GM23248 (cell line): Measurements from ENCODE around the gene ATG10. TPM values are rescaled to one million over a fixed set of nuclear protein-coding genes. Genes with fewer than 3 reads are reported as not detected.
A peak's percentile ranks its signal among the peaks of the same experiment; 100 is the strongest.

Experiments
- DNase-seq: peaks from one replicate; pipeline ENCODE4 v3.0.0-alpha.2; 2015
- H2AFZ ChIP-seq: fragments of 200-600 bp; sonication (generic); 2 replicates; pipeline ENCODE4 v1.6.1; 2016; ENCODE audit warnings: antibody characterized with exemption
- H3F3A ChIP-seq: fragments of 200-600 bp; sonication (generic); 2 replicates; pipeline ENCODE4 v1.6.1; 2016; ENCODE audit warnings: mild to moderate bottlenecking, antibody characterized with exemption, mixed run types; ENCODE audit not compliant: insufficient read depth
- H3K27ac ChIP-seq: fragments of 200-600 bp; sonication (generic); 2 replicates; pipeline ENCODE4 v1.5.1; 2016; ENCODE audit warnings: mild to moderate bottlenecking
- H3K27me3 ChIP-seq: fragments of 200-600 bp; sonication (generic); replicated peaks from 2 replicates; pipeline ENCODE4 v1.6.1; 2016; ENCODE audit warnings: mild to moderate bottlenecking; ENCODE audit not compliant: insufficient read depth
- H3K36me3 ChIP-seq: fragments of 200-600 bp; sonication (generic); 2 replicates; pipeline ENCODE4 v1.6.1; 2016; ENCODE audit warnings: low read depth, mild to moderate bottlenecking
- H3K4me1 ChIP-seq: fragments of 200-600 bp; sonication (generic); 2 replicates; pipeline ENCODE4 v1.6.1; 2016; ENCODE audit warnings: mild to moderate bottlenecking; ENCODE audit not compliant: insufficient read depth
- H3K4me2 ChIP-seq: fragments of 200-600 bp; sonication (generic); one replicate; pipeline ENCODE4 v1.6.1; 2016; ENCODE audit warnings: mild to moderate bottlenecking; ENCODE audit not compliant: unreplicated experiment
- H3K4me3 ChIP-seq: fragments of 200-600 bp; sonication (generic); 2 replicates; pipeline ENCODE4 v1.5.1; 2016; ENCODE audit warnings: mild to moderate bottlenecking
- H3K79me2 ChIP-seq: fragments of 200-600 bp; sonication (generic); 2 replicates; pipeline ENCODE4 v1.6.1; 2016; ENCODE audit warnings: mild to moderate bottlenecking; ENCODE audit not compliant: insufficient read depth
- H3K9ac ChIP-seq: fragments of 200-600 bp; sonication (generic); 2 replicates; pipeline ENCODE4 v1.6.1; 2016; ENCODE audit warnings: mild to moderate bottlenecking
- H3K9me2 ChIP-seq: fragments of 200-600 bp; sonication (generic); 2 replicates; pipeline ENCODE4 v1.6.1; 2016; ENCODE audit warnings: mixed run types, mild to moderate bottlenecking, moderate library complexity; ENCODE audit not compliant: insufficient read depth
- H3K9me3 ChIP-seq: fragments of 200-600 bp; sonication (generic); one replicate; pipeline ENCODE4 v1.6.1; 2017; ENCODE audit warnings: low read depth
- H4K20me1 ChIP-seq: fragments of 200-600 bp; sonication (generic); 2 replicates; pipeline ENCODE4 v1.6.0; 2016; ENCODE audit not compliant: insufficient read depth
- EZH2 ChIP-seq: fragments of 200-600 bp; sonication (generic); IDR thresholded peaks from 2 replicates; pipeline ENCODE4 v1.6.1; 2018; ENCODE audit warnings: antibody characterized with exemption, mild to moderate bottlenecking; ENCODE audit not compliant: insufficient read depth, poor library complexity, severe bottlenecking
- EZH2phosphoT487 ChIP-seq: fragments of 200-600 bp; sonication (generic); IDR thresholded peaks from 2 replicates; pipeline ENCODE4 v1.6.1; 2018; ENCODE audit warnings: antibody characterized with exemption, moderate library complexity, mild to moderate bottlenecking, low read depth; ENCODE audit not compliant: insufficient read depth
- WGBS, 2 experiments: methylation state at CpG; one replicate each; pipeline ENCODE4 v1.1.6; 2015 to 2017; ENCODE audit warnings: low lambda C conversion rate in 2 of 2, low coverage in 1 of 2; ENCODE audit errors: missing lambda C conversion rate in 2 of 2; 5-methylcytosine and 5-hydroxymethylcytosine counted together
- in situ Hi-C: fragments of 300-500 bp; cut with MboI; formaldehyde crosslinking; loops from 2 replicates; pipeline ENCODE4 v1.15.0; 2020
- polyA plus RNA-seq: library from polyadenylated mRNA; unstranded; fragments of >200 nt; fragmentation: Nextera tagmentation; extraction: Ambion mirVana; gene quantifications from 2 replicates; pipeline ENCODE4 v1.2.1, GENCODE V29; 2016
- total RNA-seq: library from RNA; depleted of rRNA; stranded (reverse); fragments of >200 nt; shearing (Covaris generic); gene quantifications from 2 replicates; pipeline ENCODE4 v1.2.3, GENCODE V29; 2014

ATG10 gene
- total and polyA plus RNA-seq, 2 experiments from 2014 or later, result 6.5 to 9.0 TPM

- Histone ChIP-seq H3K9me2 (no peaks in the 10 kb centered on the region), H3K9ac (no peak overlapping the region), H4K20me1 (no peaks in the 10 kb centered on the region), H3K79me2 (no peaks in the 10 kb centered on the region), H3K27me3 (no peaks in the 10 kb centered on the region), H3K36me3 (no peaks in the 10 kb centered on the region), H3K27ac (no peak overlapping the region), H3K4me3 (no peak overlapping the region), H3K4me1 (no peaks in the 10 kb centered on the region), H2AFZ (no peak overlapping the region; the same call in 1 of the 2 replicates), H3K4me2 (no peak overlapping the region), H3K9me3 (no peaks in the 10 kb centered on the region), H3F3A (no peaks in the 10 kb centered on the region)
- peak; percentile 5 for DNase-seq
- 49% methylated on average over 6 of the region's 6 CpGs for WGBS, 2 experiments
- no peak for TF ChIP-seq EZH2phosphoT487
- no peak for TF ChIP-seq EZH2
- in situ Hi-C loops, result loop anchor here (25.0 kb wide), 1 partner anchor 733 kb away; no protein-coding TSS in a partner anchor
These were observed 273.2 kb downstream of the ATG10 start for GRCh38 chr5:82244854-82245635.

GRCh38 chr5:82246960-82247574 is 275.2 kb downstream of the ATG10 start:
- Histone ChIP-seq H3K27ac (no peak overlapping the region), H3K9me2 (no peaks in the 10 kb centered on the region), H3F3A (no peaks in the 10 kb centered on the region), H2AFZ (no peak overlapping the region), H3K4me2 (no peak overlapping the region), H3K9me3 (no peaks in the 10 kb centered on the region), H3K4me3 (no peak overlapping the region), H3K9ac (no peak overlapping the region), H3K36me3 (no peaks in the 10 kb centered on the region), H3K79me2 (no peaks in the 10 kb centered on the region), H4K20me1 (no peaks in the 10 kb centered on the region), H3K4me1 (no peaks in the 10 kb centered on the region), H3K27me3 (no peaks in the 10 kb centered on the region)
- TF ChIP-seq EZH2 (no peak), EZH2phosphoT487 (no peak)
- DNase-seq, result no peak
- in situ Hi-C loops, result loop anchor here (25.0 kb wide), 1 partner anchor 735 kb away; no protein-coding TSS in a partner anchor
- WGBS, 2 experiments, result 95 to 96% methylated on average over 1 of the region's 1 CpG

- TF ChIP-seq EZH2phosphoT487 (no peak), EZH2 (no peak)
- no peaks in the 10 kb centered on the region for H3K79me2 ChIP-seq
- no peak overlapping the region for H3K4me3 ChIP-seq
- H3K9me2 ChIP-seq, result no peaks in the 10 kb centered on the region
- no peaks in the 10 kb centered on the region for H3K27me3 ChIP-seq
- H4K20me1 ChIP-seq, result no peaks in the 10 kb centered on the region
- H3K27ac ChIP-seq, result no peak overlapping the region
- H3K4me2 ChIP-seq, result no peak overlapping the region
- DNase-seq, result no peak
- H3K4me1 ChIP-seq, result no peaks in the 10 kb centered on the region
- H3K9ac ChIP-seq, result no peak overlapping the region
- in situ Hi-C loops, result no loop called here
- H3F3A ChIP-seq, result no peaks in the 10 kb centered on the region
- H3K36me3 ChIP-seq, result no peaks in the 10 kb centered on the region
- no peak overlapping the region for H2AFZ ChIP-seq
- H3K9me3 ChIP-seq, result no peaks in the 10 kb centered on the region
These were observed 280.9 kb downstream of the ATG10 start for GRCh38 chr5:82252744-82253143.

- Histone ChIP-seq H3K36me3 (no peaks in the 10 kb centered on the region), H3F3A (no peaks in the 10 kb centered on the region), H3K79me2 (no peaks in the 10 kb centered on the region), H3K9me2 (no peaks in the 10 kb centered on the region), H3K4me3 (no peak overlapping the region), H3K9me3 (no peaks in the 10 kb centered on the region), H4K20me1 (no peaks in the 10 kb centered on the region), H3K4me2 (no peak overlapping the region), H3K9ac (no peak overlapping the region), H3K4me1 (no peaks in the 10 kb centered on the region), H2AFZ (no peak overlapping the region), H3K27me3 (no peaks in the 10 kb centered on the region), H3K27ac (no peak overlapping the region)
- in situ Hi-C loops, result no loop called here
- no peak for DNase-seq
- 50 to 72% methylated on average over 1 of the region's 1 CpG for WGBS, 2 experiments
- no peak for TF ChIP-seq EZH2
- no peak for TF ChIP-seq EZH2phosphoT487
These were observed 284.0 kb downstream of the ATG10 start for GRCh38 chr5:82255844-82256243.
